Epithelial cell of proximal tubule (primary cell): ENCODE data around the gene PTPN9. TPM values are rescaled to one million over a fixed set of nuclear protein-coding genes. Genes with fewer than 3 reads are reported as not detected.
"Not testable (repeated sequence)": the region's sequence is repeated elsewhere in the genome, so short reads cannot be mapped to it uniquely, and the experiment has no call there.

Source experiments
- DNase-seq: peaks from one replicate; pipeline ENCODE4 v3.0.0-alpha.2; 2011; ENCODE audit warnings: low read depth
- H3K4me3 ChIP-seq: 2 replicates; pipeline ENCODE4 v1.5.1; 2011; ENCODE audit warnings: low read depth, mild to moderate bottlenecking, low read length
- CTCF ChIP-seq: conservative IDR thresholded peaks from 2 replicates; pipeline ENCODE4 v1.5.1; 2012; ENCODE audit warnings: low read depth, mild to moderate bottlenecking, low read length
- total RNA-seq: library from RNA; depleted of rRNA; stranded (reverse); fragments of >200 nt; gene quantifications from 2 replicates; pipeline ENCODE4 v1.2.3, GENCODE V29; 2015

PTPN9 gene
- total RNA-seq, 1 donor from 2014 or later, result 23.8 TPM

GRCh38 chr15:75554717-75555116 lies 24.4 kb downstream of the PTPN9 start:
- DNase-seq, result no peak
- TF ChIP-seq CTCF, result no peak
- H3K4me3 ChIP-seq, result no peak overlapping the region

GRCh38 chr15:75553659-75554058 lies 25.5 kb downstream of the PTPN9 start:
- DNase-seq, result no peak
- H3K4me3 ChIP-seq, result no peak overlapping the region
- no peak for TF ChIP-seq CTCF

GRCh38 chr15:75551091-75551490 lies 28.0 kb downstream of the PTPN9 start:
- no peak for DNase-seq

GRCh38 chr15:75545064-75545463 lies 34.1 kb downstream of the PTPN9 start:
- DNase-seq, result no peak
- no peak for TF ChIP-seq CTCF
- no peak overlapping the region for H3K4me3 ChIP-seq

More at GRCh38 chr15:75551091-75551490, 28.0 kb downstream of the PTPN9 start:
- TF ChIP-seq CTCF, result no peak
- no peak overlapping the region for H3K4me3 ChIP-seq

- no peak for DNase-seq
- TF ChIP-seq CTCF, result no peak
- no peak overlapping the region for H3K4me3 ChIP-seq
Observed at GRCh38 chr15:75544359-75544758, 34.8 kb downstream of the PTPN9 start.

- not testable (repeated sequence) for DNase-seq
- peak overlapping the region; percentile 16 for H3K4me3 ChIP-seq
Observed at GRCh38 chr15:75542949-75543545, 36.1 kb downstream of the PTPN9 start.

GRCh38 chr15:75542386-75542797 lies 36.7 kb downstream of the PTPN9 start:
- TF ChIP-seq CTCF, result no peak
- peak; percentile 78 for DNase-seq
- no peak overlapping the region for H3K4me3 ChIP-seq
